HG02970 (cell line): ENCODE data around the gene GADD45GIP1.

Experiments
- ATAC-seq: cut with Tn5 transposase; IDR thresholded peaks from one replicate; pipeline ENCODE4 v1.9.1; 2021; ENCODE audit warnings: mild to moderate bottlenecking, moderate library complexity, moderate number of reproducible peaks; ENCODE audit not compliant: unreplicated experiment, low FRiP score

Gene GADD45GIP1

DNA sequence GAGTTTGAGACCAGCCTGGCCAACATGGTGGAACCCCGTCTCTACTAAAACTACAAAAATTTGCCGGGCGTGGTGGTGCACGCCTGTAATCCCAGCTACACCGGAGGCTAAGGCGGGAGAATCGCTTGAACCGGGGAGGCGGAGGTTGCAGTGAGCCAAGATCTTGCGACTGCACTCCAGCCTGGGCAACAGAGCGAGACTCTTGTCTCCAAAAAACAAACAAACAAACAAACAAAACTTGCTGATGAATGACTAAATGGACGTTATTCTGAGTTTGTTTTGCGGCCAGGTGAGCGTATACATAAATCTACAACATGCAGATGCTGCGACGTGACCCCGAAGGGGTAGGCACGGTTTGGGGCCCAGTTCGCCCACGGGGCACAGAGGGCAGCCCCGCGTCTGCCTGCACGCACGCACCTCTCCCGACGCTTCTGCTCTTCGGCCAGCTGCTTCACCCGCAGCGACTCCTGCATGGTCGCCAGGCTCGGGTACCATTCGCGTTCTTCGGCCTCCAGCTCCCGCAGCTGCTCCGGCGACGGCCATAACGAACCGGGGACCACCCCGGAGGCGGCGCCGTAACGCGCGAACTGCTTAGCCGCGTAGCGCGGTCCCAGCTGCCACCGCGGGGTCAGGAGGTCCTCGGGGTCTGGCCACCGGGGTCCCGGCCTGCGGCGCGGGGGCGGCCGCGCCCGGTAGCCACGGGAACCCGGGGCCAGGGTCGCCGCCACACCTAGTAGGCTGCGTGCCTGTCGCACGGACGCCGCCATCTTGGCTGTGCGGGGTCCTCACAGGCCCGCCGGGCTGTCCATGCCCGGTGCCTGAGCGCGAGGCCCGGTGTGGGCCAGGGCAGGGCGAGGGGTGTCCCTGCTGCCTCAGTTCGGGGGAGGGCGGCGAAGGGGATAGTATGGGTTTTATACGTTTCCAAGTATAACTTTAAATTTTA lies at the start of gene GADD45GIP1:
Gene GADD45GIP1, minus strand, starts transcription at position 778 of the 943 bp plus-strand sequence. Its CDS starts 11 bp downstream, at position 767.
- peak; percentile 68 for ATAC-seq

DNA sequence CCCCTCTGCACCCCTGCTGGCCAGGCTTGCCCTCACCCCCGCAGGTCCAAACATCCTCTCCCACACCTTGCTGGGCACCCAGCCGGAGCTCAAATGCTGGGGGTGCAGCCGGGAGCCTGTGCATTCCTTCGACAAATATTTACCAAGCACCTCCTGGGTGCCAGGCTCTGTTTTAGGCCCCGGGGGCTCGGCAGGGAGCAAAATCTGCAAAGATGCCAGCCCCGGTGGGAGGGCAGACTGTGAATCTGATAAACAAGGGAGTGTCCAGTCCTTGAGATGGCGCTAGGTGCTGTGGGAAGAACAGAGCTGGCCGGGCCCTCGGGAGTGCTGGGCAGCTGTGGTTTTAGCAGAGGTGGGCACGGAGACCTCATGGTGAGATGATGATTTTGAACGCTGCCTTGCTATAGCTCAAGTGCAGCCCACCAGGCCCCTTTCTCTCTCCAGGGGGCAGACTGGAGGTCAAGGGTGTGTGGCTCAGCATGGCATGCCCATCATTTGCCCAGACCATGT lies 48.9 kb upstream of the GADD45GIP1 start:
- no peak for ATAC-seq

DNA sequence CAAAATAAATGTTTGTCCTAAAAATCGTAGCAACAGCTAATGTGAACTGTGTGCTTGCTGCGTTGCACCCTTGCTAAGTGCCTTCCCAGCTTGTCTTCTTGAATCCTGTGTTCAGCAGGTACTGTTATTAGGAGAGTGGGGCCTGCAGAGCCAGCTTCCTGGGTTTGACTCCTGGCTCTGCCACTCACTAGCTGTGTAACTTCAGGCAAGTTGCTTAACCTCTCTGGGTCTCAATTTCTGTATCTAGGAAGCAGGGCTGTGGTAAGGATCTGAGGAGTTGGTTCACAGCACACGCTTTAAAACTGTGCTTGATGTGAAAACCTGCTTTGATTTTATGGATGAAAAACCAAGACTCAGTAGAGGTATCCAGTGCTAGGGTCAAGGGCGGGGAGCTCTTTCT lies 48.2 kb upstream of the GADD45GIP1 start:
- no peak for ATAC-seq

DNA sequence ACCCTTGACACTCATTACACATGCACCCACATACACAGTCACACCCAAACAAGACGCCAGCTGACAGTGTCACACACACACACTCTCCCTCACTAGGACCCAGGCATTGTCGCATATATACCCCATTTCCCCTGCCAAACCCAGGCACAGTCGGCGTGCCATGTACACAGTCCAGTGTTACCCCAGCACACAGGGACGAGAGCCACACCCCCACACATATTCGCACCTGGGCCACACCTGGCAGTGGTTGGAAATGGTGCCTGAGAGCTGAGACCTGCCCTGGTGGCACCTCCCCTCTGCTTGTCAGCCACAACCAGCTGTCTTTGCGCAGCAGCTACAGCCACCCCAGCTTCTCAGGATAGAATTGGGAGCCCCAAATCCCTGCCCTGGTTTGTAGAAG lies 47.2 kb upstream of the GADD45GIP1 start:
- no peak for ATAC-seq

DNA sequence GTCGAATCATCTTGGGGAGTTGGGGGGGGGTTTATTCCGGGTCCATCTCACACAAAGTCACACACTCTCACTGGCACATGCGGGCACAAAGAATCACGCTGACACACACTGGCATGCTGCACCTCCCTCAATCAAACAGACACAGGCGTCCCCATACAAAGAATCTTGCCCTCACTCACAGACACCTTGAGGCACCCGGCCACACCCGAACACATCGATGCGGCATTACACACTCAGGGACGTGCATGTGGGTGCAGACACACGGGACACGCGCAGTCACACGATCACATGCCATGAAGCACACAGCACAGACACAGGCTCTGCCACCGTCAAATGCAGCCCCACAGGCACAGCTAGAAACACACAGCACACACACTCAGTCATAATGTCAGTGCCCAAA lies 46.1 kb upstream of the GADD45GIP1 start:
- no peak for ATAC-seq

DNA sequence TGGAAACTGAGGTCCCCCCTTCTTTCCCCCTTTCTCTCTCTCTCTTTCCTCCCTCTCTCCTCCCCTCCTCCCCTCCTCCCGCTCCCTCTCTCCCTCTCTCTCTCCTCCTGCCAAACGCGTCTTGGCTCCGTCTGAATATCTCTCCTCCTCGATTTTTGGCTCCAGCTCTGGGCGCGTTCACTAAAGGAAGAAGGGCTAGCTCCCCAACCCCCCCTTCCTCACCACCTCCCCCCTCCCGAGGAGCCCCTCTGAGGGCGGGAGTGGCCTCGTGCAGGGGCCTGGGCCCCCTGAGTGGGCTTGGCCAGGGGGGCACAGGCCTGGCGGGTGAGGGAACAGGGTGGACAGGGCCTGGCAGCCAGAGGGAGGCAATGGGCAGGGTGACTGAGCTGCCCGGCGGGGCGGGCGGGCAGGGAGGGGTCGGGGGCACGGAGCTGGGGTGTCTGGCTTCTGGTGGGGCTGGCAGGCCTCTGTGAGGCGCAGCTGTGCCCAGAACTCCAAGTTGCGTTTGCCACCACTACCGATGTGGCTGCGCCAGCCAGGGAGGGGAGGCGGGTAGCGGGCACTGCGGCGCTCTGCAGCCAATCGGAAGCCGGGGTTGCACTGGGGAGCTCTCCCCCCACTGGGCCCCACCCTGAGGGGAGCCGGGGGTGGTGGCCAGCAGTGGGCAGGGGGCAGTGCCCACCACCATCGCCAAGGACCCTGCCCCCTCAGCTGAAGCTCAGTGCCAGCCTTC lies 45.3 kb upstream of the GADD45GIP1 start:
- no peak for ATAC-seq

DNA sequence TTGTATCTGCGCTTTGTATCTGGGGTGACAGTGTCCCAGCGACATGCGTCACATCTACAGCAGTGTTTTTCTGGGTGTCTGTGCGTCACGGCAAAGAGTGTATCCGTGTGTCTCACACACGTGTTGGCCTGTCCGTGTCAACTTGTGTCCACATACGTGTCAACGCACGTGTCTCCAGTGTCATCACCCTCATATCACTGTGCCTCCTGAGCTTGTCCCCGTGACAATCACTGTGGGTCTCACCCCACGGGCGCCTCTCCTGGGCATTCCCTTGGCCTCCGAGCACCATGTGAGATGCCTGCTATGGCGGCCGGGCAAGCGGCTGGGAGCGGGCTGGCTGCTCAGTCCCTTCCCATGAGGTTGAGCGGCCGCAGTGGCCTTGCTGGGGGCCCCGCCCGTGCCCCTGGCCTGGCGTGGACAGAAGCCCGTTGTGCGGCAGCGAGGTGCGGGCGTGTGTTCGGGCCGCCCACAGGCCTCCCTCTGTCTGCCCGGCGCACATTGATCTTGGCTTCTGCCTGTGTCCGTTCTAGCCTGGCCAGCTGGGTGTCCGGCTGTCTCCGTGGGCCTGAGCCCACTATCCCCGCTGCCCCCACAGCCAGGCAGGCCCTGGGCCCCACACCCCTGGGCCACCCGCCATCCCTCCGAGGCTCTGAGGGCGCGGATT lies 44.6 kb upstream of the GADD45GIP1 start:
- ATAC-seq, result no peak

DNA sequence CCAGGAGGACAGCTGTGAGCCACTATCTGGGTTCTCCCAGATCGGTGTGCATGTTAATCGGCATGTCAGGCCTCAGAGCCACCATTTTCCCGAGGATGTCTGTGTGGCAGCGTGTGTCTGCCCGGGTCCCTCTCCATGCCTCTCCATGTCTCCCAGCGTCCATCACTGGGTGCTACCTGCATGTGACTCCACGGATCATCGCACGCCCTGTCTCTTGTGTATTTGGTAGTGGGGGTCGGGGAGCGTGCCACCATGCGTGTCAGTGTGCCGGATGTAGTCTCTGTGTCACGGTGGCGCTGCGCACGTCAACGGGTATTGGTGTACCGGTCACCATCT lies 44.1 kb upstream of the GADD45GIP1 start:
- no peak for ATAC-seq

DNA sequence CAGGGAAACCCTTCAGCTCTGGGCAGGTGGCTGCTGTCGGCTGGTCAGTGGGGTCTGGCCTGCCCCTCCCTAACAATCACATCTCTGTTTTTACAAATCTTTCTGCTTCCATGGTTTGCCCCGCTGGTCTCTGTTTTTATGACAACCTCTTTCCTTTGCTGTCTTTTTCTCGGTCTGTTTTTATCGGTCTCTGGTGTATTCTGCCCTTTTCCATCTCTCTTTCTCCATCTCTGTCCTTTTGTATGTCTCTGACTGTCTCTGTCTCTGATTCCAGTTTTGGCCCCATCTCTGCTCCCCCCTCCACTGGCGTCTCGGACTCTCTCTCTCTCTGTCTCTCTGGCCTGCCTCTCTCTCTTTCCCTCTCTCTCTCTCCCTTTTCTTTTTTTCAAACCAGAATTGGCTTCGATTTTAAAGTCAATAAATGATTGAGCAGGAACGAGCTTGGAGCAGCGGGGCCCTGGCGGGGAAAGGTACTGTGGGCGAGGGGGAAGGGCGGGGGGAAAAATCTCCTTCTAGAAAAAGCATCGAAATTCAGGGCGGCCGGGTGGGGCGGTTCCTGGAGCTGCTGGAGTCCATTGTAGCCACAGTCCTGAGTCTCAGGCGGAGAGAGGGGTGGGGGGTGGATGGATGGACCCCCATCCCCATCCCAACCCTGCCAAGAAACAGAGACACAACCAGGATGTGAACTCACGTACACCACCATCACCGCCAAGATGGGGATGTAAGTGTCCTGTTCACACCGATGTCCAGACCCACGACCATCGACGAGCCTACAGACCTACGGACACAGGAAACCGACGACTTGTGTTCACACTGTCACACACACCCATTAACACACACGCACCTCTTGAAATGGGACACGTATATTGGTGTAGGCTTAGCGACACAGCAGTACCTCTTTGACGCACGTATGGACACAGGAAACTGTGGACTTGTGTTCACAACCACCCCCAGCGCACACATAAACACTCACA lies 41.2 kb upstream of the GADD45GIP1 start:
- no peak for ATAC-seq

DNA sequence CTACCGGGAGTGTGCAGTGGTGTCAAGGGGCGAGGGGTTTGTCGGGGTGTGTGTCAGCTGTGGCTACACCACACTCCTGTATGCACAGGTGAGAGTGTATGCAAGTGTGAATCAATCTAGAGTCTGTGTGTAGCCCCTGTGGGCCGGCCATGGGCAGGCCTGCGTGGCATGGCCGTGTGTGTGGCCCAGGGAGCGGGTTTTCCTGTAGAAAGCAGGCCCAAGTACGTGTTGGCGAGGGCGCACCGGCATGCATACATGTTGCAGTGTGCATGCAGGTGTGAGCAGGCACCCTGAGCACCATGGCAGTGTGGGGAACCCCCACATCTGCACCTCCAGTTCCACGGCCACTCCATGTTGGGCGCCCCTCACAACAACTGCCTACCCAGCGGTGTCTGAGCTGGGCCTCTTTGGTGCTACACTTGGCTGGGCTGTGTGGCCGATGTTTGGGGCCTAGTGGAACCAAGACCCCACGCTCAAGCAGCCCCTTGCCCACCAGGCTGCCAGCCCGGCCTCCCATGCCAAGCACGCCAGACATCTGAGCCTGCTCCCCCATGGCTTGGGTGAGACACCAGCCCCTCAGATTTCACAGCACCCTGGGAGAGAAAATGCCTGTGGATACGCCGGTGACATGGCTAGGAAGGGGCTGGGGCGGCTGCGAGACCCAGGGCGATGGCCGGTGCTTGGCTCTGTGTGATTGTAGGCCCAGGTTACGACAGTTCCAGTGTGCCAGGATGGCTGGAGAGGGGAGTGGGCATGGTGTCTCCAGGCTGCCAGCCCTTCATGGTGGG lies 40.4 kb upstream of the GADD45GIP1 start:
- ATAC-seq, result no peak

DNA sequence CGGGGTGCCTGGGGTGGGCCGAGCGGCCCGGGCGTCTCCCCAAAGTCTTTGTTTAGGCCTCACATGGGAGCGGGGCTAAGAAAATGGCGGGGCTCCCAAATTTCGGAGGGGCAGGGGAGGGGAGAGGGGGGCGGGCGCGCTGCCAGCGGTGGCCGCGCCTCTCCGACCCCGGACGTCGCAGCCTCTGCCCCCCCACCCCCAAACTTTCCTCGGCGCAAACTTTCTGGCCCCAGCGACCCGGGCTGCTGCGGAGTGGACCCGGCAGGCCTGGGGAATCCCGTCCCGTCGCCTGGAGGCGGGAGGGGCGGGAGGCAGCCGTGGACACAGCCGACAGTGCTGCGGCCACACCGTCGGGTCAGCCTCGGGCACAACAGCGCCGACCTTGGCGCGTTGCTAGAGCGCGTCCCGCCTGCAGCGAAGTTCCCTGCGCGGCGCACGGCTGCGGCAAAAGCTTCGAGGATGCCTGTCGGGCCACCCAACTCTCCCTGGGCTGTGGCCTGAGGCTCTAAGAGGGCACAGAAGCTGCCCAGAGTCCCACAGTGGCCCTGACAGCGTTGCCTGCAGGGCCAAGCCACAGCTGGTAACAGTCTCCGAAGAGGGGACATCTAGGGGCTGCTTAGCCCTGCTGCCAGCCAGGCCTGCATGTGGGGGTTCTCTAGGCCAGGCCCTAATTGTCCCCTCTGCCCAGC lies 39.5 kb upstream of the GADD45GIP1 start:
- no peak for ATAC-seq

DNA sequence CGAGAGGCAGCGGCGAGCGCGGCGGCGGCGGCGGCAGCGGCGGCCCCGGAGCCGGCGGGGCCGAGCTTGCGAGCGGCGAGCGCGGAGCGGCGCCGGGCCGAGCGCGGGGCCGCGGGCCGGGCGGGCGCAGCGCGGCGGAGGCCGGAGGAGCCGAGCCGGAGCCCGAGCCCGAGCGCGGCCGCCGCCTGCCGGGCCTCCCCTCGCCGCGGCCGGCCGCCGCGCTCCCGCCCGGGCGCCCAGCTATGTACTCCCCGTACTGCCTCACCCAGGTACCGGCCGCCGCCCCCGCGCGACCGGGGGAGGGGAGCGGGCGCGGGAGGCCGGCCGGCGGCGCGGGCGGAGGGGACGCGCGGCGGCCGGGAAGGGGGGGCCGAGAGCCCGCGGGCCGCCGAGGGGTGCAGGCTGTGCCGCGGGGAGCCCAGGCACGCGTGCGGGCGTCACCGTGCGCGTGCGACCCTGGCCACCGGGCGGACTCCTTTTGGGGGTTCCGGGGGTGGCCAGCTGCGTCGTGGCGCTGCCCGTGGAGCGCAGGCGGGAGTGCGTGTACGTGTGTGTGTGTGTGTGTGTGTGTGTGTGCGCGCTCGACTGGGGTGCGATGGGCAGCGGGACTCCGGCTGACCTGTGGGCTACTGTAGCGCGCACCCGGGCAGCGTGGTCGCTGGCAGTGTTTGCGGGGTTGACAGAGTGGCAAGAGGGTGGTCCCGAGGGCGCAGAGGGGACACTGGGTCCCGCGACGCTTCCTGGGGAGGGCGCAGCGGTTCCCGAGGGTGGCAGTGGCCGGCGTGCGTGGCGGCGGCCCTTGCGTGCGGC lies 38.8 kb upstream of the GADD45GIP1 start:
- no peak for ATAC-seq

DNA sequence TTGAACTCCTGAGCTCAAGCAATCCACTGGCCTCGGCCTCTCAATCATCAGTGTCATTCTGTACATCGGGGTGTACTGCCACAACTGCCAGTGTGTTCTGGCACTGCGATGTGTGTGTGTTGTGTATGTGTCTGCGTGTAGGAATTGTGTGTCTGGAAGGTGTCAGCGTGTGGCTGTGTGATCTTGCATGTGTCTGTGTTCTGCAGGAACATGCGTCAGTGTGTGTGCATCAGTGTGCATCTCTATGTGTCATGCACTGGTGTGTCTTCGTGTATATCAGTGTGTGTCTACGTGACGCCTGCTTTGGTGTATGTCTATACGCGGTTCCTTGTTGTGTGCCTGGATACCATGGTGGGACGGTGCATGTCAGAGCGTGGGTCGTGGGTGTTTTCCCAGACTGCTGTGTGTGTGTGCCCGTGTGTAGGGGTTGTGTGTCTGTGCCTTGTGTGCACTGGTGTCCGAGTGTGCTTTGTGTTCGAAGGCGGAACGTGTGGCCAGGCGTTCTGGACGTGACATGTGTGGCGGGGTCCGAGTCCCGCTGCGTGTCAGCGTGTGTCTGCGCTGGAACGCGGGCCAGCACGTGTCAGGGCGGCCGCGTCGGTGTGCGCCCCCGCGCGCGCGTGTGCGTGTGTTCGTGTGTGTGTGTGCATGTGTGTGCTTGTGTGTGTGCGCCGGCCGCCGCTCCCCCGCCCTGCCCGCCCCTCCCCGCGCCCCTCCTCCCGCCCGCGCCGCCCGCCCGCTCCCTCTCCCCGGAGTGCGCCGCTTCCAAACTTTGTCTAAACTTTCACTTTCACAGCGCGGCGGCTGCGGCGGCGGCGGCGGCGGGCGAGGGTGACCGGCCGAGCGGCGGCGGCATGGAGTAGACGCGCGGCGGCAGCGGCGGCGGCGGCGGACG lies 37.9 kb upstream of the GADD45GIP1 start, which contains the start of gene NFIX:
Gene NFIX, plus strand, starts transcription at position 775 of the 895 bp plus-strand sequence. CDS start 363 bp downstream, outside the sequence.
- no peak for ATAC-seq

DNA sequence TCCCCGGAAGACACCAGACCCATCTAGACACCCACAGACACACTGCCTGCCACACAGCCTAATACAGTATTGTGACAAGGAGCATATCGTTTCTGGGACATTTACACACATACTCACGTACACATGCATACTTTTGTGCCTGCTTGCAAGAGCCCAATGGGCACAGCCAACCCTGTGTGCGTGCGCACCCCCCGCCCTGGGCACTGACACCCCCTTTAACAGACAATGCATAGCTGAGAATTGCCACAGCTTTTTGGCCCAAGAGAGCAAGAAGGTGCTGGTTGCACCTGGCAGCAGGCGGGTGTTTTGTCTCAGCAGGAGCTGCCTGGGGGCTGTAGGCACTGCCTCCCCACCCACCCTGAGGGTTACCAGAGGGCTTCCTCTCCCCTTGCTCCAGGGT lies 36.5 kb upstream of the GADD45GIP1 start:
- no peak for ATAC-seq

DNA sequence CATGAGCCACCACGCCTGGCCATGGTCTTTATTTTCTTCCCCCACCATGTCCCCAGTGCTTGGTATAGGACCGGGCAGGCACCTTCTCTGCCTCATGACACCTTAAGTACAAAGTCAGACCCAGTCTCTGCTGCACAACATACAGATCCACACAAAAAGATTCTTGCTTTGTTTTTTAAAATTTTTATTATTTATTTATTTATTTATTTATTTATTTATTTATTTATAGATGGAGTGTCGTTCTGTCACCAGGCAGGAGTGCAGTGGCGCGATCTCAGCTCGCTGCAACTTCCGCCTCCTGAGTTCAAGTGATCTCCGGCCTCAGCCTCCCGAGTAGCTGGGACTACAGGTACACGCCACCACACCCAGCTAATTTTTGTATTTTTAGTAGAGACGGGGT lies 35.7 kb upstream of the GADD45GIP1 start:
- ATAC-seq, result no peak

DNA sequence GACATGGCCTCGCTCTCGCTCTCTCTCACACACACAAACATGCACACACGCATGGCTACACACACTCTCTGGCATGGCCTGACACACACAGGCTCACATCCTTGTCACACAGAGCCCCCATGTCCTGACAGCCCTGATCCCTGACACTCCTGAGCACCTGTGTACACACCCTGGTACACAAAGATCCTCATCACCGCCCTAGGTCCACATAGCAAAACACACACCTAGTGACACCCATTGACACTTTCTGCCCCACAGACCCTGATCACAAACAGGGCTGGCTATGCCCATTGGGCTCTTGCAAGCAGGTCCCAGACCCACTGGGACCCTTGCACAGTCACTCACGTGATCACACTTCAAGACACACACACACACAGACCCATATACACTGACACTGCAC lies 34.3 kb upstream of the GADD45GIP1 start:
- ATAC-seq, result no peak

DNA sequence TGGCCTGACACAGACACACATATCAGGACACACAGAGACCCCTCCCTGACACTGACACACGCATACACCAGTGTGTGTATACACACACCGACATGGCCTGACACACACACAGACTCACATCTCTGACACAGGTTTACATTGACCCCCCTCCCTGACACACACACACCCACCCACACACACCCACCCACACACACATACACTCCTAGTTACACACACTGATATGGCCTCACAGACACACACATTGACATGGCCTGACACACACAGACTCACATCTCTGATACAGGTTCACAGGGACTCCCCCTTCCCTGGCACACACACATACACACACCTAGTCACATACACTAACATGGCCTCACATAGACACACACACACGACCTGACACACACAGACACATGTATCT lies 33.8 kb upstream of the GADD45GIP1 start:
- no peak for ATAC-seq
